Limb (tissue), 2 donors: Measurements from ENCODE around the gene RNASE7.
A peak's percentile ranks its signal among the peaks of the same experiment; 100 is the strongest.
"Not testable (repeated sequence)": the region's sequence is repeated elsewhere in the genome, so short reads cannot be mapped to it uniquely, and the experiment has no call there.

Source experiments
- DNase-seq, 2 donors: peaks; one replicate each; pipeline ENCODE4 v3.0.0-alpha.2; 2016; ENCODE audit errors: extremely low spot score in 2 of 2

RNASE7 gene

GRCh38 chr14:21041676-21042433 lies at the start of gene RNASE7:
Gene RNASE7 (plus strand): TSS chr14:21042362. CDS start chr14:21042993, 631 bp downstream.
- no peak for DNase-seq

GRCh38 chr14:20996521-20996920 lies 45.6 kb upstream of the RNASE7 start:
- no peak for DNase-seq

- no peak for DNase-seq
Measured at GRCh38 chr14:20997115-20997514, 45.0 kb upstream of the RNASE7 start.

GRCh38 chr14:20997564-20997963 lies 44.6 kb upstream of the RNASE7 start:
- DNase-seq, result no peak

- DNase-seq, result no peak
Measured at GRCh38 chr14:20998139-20998538, 44.0 kb upstream of the RNASE7 start.

- DNase-seq, result no peak
Measured at GRCh38 chr14:20998674-20999366, 43.3 kb upstream of the RNASE7 start, which contains the start of gene SLC39A2. Gene SLC39A2 (plus strand): TSS chr14:20999293. CDS start chr14:20999447, 154 bp downstream.

GRCh38 chr14:20999591-20999990 lies 42.6 kb upstream of the RNASE7 start:
- DNase-seq, result no peak

- no peak for DNase-seq
Measured at GRCh38 chr14:21001218-21001617, 40.9 kb upstream of the RNASE7 start.

- DNase-seq, result no peak
Measured at GRCh38 chr14:21003788-21004346, 38.3 kb upstream of the RNASE7 start.

- DNase-seq, result not testable (repeated sequence)
Measured at GRCh38 chr14:21009721-21010120, 32.4 kb upstream of the RNASE7 start.

- no peak for DNase-seq
Measured at GRCh38 chr14:21011136-21011535, 31.0 kb upstream of the RNASE7 start.

- peak; percentile 88 to 91 for DNase-seq
Measured at GRCh38 chr14:21014761-21015190, 27.4 kb upstream of the RNASE7 start.

- no peak for DNase-seq
Measured at GRCh38 chr14:21015312-21015711, 26.9 kb upstream of the RNASE7 start.

GRCh38 chr14:21016413-21017190 lies 25.6 kb upstream of the RNASE7 start:
- DNase-seq, result no peak

GRCh38 chr14:21017528-21018245 lies 24.5 kb upstream of the RNASE7 start:
- DNase-seq, result no peak

GRCh38 chr14:21018286-21018685 lies 23.9 kb upstream of the RNASE7 start:
- DNase-seq, result no peak

GRCh38 chr14:21018781-21019180 lies 23.4 kb upstream of the RNASE7 start:
- DNase-seq, result no peak

- no peak for DNase-seq
Measured at GRCh38 chr14:21019366-21019765, 22.8 kb upstream of the RNASE7 start.

- DNase-seq, result no peak
Measured at GRCh38 chr14:21020977-21021545, 21.1 kb upstream of the RNASE7 start.

- no peak for DNase-seq
Measured at GRCh38 chr14:21022686-21023085, 19.5 kb upstream of the RNASE7 start.

- DNase-seq, result no peak
Measured at GRCh38 chr14:21023174-21023573, 19.0 kb upstream of the RNASE7 start.
